IgD-negative memory B cell (primary cell): ENCODE results near the gene TMIGD2. TPM values are rescaled to one million over a fixed set of nuclear protein-coding genes. Genes with fewer than 3 reads are reported as not detected.
A peak's percentile ranks its signal among the peaks of the same experiment; 100 is the strongest.
"Not testable (repeated sequence)": the region's sequence is repeated elsewhere in the genome, so short reads cannot be mapped to it uniquely, and the experiment has no call there.

ENCODE experiments used
- H3K27ac Mint-ChIP-seq, 3 donors: one replicate each; pipeline ENCODE4 v1.8.0; 2020 to 2022; ENCODE audit warnings: mild to moderate bottlenecking in 3 of 3, mixed read lengths in 3 of 3, moderate library complexity in 1 of 3
- H3K27me3 Mint-ChIP-seq: one replicate; pipeline ENCODE4 v1.8.0; 2021; ENCODE audit warnings: mixed read lengths
- H3K36me3 Mint-ChIP-seq: one replicate; pipeline ENCODE4 v1.8.0; 2020; ENCODE audit warnings: mild to moderate bottlenecking, mixed read lengths
- H3K4me1 Mint-ChIP-seq, 3 donors: one replicate each; pipeline ENCODE4 v1.8.0; 2020 to 2022; ENCODE audit warnings: mixed read lengths in 3 of 3, mild to moderate bottlenecking in 1 of 3
- H3K4me3 Mint-ChIP-seq, 4 donors: one replicate each; pipeline ENCODE4 v1.8.0; 2020 to 2022; ENCODE audit warnings: mild to moderate bottlenecking in 4 of 4, mixed read lengths in 4 of 4, moderate library complexity in 3 of 4
- H3K9me3 Mint-ChIP-seq, 3 donors: one replicate each; pipeline ENCODE4 v1.8.0; 2020 to 2021; ENCODE audit warnings: mixed read lengths in 3 of 3, mild to moderate bottlenecking in 1 of 3
- polyA plus RNA-seq: library from polyadenylated mRNA; unstranded; fragments of 300-500 nt; fragmentation: Illumina TruSeq; gene quantifications from one replicate; pipeline ENCODE4 v1.2.3, GENCODE V29; 2021

Gene TMIGD2
- polyA plus RNA-seq, 1 donor from 2014 or later = 1.9 TPM

DNA sequence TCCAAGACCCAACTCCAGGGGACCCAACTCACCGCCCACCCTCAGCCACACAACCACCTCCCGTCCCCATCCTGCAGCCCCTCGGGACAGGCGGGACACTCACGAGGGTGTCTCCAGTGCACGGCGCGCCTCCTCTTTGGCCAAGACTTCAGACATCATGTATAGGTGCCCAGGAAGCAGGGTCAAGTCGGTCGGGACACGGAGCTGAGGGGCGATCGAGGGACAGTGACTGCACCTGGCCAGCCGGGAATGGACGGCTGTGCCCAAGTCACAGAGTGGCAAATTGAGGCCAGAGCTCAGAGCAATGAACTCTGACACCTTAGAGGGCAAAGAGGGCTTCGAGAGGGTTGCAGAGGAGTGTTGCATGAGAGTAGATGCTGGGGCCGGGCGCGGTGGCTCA, 27.7 kb upstream of the TMIGD2 start:
- H3K36me3 Mint-ChIP-seq = no peaks in the 10 kb centered on the region
- peak overlapping the region in 2 of 4 donors; percentile 38 to 55 for H3K4me3 Mint-ChIP-seq

DNA sequence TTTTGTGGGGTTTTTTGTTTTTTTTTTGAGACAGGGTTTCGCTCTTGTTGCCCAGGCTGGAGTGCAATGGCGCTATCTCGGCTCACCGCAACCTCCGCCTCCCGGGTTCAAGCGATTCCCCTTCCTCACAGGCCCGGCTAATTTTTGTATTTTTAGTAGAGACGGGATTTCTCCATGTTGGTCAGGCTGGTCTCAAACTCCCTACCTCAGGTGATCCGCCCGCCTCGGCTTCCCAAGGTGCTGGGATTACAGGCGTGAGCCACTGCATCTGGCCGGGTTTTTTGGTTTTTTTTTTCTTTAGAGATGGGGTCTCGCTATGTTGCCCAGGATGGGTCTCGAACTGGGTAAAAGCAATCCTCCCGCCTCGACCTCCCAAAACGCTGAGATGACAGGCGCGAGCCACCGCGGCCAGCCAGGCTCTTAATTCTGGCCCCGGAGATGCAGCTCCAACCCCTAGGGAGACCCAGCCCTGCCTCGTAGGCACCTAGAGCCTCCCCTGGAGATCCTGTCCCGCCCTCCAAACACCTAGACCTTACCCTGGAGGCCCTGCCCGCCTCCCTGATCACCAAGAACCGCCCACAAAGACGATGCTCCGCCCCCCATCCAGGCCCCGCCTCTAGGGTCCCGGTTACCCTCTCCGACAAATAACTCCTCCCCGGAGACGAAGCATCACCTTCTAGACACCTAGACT, 26.9 kb upstream of the TMIGD2 start:
- not testable (repeated sequence) for H3K27me3 Mint-ChIP-seq, H3K36me3 Mint-ChIP-seq, H3K9me3 Mint-ChIP-seq
- H3K4me3 Mint-ChIP-seq = peak overlapping the region; percentile 71 to 89 (median 86)
- peaks cover 6 to 11% (median 11%) of the 10 kb centered on the region in 3 donors for H3K4me1 Mint-ChIP-seq
- peak overlapping the region in 2 of 3 donors; percentile 86 to 96 for H3K27ac Mint-ChIP-seq

More for the DNA sequence above, 27.7 kb upstream of the TMIGD2 start:
- H3K27me3 Mint-ChIP-seq = peaks cover 8% of the 10 kb centered on the region
- peaks cover 6 to 11% (median 11%) of the 10 kb centered on the region in 3 donors for H3K4me1 Mint-ChIP-seq
- peak overlapping the region in 1 of 3 donors; percentile 96 for H3K27ac Mint-ChIP-seq
- H3K9me3 Mint-ChIP-seq = no peaks in the 10 kb centered on the region

GRCh38 chr19:4328243-4328990, 26.2 kb upstream of the TMIGD2 start:
- Mint-ChIP-seq H3K9me3 (no peaks in the 10 kb centered on the region), H3K4me1 (peaks cover 6 to 11% (median 11%) of the 10 kb centered on the region in 3 donors), H3K27ac (peak overlapping the region; percentile 86 to 96 (median 92)), H3K4me3 (peak overlapping the region; percentile 71 to 89 (median 86)), H3K27me3 (peaks cover 8% of the 10 kb centered on the region), H3K36me3 (no peaks in the 10 kb centered on the region)

DNA sequence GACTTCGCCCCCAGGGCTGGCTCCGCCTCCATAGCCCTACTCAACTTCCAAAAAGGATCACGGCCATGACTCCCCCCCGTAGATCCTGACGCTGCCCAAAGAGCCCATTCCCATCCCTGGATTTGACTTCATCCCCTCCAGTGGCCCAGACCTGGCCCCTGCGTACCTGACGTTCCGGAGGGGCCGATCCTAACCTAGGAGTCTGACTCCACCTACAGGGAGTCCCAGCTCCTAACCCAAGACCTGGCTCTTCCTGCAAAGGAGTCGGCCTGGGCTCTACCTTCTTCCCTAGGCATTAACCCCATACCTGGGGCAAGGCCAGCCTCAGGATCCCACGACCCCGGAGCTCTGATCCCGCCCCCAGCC, 25.7 kb upstream of the TMIGD2 start:
- Mint-ChIP-seq H3K36me3 (no peaks in the 10 kb centered on the region), H3K9me3 (no peaks in the 10 kb centered on the region), H3K27ac (peak overlapping the region in 2 of 3 donors; percentile 92 to 96), H3K4me1 (peaks cover 6 to 11% (median 11%) of the 10 kb centered on the region in 3 donors), H3K4me3 (peak overlapping the region in 3 of 4 donors; percentile 87 to 89 (median 87)), H3K27me3 (peaks cover 8% of the 10 kb centered on the region)

DNA sequence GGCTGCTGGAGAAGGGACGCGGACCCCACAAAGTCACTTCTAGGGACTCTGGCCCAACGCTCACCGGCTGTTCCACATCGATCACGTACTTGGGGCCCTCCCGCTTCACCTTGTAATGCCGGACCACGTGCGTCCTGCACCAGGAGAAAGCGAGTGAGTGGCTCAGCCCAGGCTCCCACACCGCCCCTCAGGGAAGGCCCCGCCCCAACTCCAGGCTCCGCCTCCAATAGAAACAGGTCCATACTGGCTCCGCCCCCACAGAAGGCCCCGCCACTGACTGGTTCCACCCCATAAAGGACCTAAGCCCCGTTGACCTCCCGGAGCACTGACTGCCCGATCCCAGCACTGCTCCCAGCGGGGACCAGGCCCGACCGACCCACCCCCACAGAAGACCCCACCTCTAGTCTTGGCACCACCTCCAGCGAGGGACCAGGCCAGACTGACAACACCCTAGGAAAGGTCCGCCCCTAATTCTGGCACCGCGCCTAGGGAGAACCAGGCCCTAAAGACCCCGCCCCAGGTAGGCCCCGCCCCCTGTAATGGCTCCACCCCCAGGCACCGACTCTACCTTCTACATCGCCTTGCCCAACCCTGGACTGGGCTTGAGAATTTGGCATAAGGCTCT, 25.2 kb upstream of the TMIGD2 start:
- H3K27me3 Mint-ChIP-seq = peaks cover 8% of the 10 kb centered on the region
- H3K27ac Mint-ChIP-seq = peak overlapping the region in 1 of 3 donors; percentile 96

GRCh38 chr19:4326837-4327251, 24.7 kb upstream of the TMIGD2 start:
- Mint-ChIP-seq H3K4me1 (peaks cover 6 to 11% (median 11%) of the 10 kb centered on the region in 3 donors), H3K36me3 (no peaks in the 10 kb centered on the region), H3K27me3 (peaks cover 8% of the 10 kb centered on the region), H3K9me3 (no peaks in the 10 kb centered on the region), H3K4me3 (peak overlapping the region; percentile 11 to 89 (median 71)), H3K27ac (peak overlapping the region in 1 of 3 donors; percentile 96)

More for the DNA sequence above, 25.2 kb upstream of the TMIGD2 start:
- Mint-ChIP-seq H3K36me3 (no peaks in the 10 kb centered on the region), H3K4me1 (peaks cover 6 to 11% (median 11%) of the 10 kb centered on the region in 3 donors), H3K4me3 (peak overlapping the region; percentile 16 to 89 (median 87)), H3K9me3 (no peaks in the 10 kb centered on the region)

DNA sequence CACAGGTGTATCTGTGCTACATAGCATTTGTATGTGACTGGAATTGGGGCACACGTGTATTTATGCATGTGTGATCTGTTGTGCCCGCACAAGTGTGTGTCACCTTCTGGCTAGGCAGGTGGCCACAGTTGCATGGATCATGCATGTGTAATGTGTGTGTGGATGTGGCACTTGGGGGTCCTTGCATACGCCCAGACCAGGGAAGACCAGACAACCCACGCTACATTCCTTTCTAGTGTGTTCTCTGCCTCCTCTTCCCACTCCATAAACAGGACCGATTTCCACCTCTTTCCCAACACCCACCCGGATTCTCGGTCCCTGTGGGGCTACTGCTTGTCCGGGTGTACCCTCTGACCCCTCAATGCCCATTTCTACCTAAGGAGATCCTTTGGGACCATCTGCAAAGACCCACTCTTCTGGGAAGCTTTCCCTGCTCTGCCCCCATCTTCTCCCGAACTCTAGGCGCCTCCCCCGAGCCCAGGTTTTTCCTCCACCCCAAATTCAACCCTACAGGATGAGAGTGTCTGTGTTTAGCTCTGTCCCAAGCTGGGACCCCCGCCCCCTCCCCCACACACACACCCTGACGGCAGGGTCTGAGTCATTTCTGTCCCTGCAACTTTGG, 24.1 kb upstream of the TMIGD2 start:
- Mint-ChIP-seq H3K9me3 (no peaks in the 10 kb centered on the region), H3K27me3 (peaks cover 8% of the 10 kb centered on the region), H3K27ac (peak overlapping the region in 1 of 3 donors; percentile 19), H3K36me3 (no peaks in the 10 kb centered on the region), H3K4me1 (peaks cover 6 to 11% (median 11%) of the 10 kb centered on the region in 3 donors), H3K4me3 (peak overlapping the region in 3 of 4 donors; percentile 11 to 78 (median 55))

DNA sequence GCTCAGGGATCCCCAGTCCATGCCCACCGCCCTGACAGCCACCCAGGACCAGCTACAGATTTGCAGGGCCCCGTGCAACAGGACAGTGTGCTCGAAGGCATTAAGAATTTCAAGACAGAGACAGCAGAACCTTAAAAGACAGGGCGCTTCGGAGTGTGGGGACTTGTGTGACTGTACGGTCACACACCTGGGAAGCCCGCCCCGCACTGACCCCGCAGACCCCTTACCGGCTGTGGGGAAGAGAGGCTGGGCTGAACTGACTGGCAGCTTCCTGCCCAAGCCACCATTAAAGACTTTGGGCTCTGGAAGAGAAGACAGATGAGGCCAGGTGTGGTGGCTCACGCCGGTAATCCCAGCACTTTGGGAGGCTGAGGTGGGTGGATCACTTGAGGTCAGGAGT, 22.0 kb upstream of the TMIGD2 start:
- H3K36me3 Mint-ChIP-seq = no peaks in the 10 kb centered on the region
- no peaks in the 10 kb centered on the region for H3K9me3 Mint-ChIP-seq
- H3K4me3 Mint-ChIP-seq = peak overlapping the region in 1 of 4 donors; percentile 17
- H3K4me1 Mint-ChIP-seq = peaks cover 6 to 11% (median 10%) of the 10 kb centered on the region in 3 donors
- no peak overlapping the region for H3K27ac Mint-ChIP-seq
- H3K27me3 Mint-ChIP-seq = peaks cover 8% of the 10 kb centered on the region

- peaks cover 8% of the 10 kb centered on the region for H3K27me3 Mint-ChIP-seq
- H3K4me1 Mint-ChIP-seq = peaks cover 6 to 10% (median 10%) of the 10 kb centered on the region in 3 donors
- no peak overlapping the region for H3K4me3 Mint-ChIP-seq
- H3K27ac Mint-ChIP-seq = no peak overlapping the region
- H3K9me3 Mint-ChIP-seq = no peaks in the 10 kb centered on the region
- H3K36me3 Mint-ChIP-seq = no peaks in the 10 kb centered on the region
Measured at GRCh38 chr19:4323692-4324091, 21.5 kb upstream of the TMIGD2 start.

DNA sequence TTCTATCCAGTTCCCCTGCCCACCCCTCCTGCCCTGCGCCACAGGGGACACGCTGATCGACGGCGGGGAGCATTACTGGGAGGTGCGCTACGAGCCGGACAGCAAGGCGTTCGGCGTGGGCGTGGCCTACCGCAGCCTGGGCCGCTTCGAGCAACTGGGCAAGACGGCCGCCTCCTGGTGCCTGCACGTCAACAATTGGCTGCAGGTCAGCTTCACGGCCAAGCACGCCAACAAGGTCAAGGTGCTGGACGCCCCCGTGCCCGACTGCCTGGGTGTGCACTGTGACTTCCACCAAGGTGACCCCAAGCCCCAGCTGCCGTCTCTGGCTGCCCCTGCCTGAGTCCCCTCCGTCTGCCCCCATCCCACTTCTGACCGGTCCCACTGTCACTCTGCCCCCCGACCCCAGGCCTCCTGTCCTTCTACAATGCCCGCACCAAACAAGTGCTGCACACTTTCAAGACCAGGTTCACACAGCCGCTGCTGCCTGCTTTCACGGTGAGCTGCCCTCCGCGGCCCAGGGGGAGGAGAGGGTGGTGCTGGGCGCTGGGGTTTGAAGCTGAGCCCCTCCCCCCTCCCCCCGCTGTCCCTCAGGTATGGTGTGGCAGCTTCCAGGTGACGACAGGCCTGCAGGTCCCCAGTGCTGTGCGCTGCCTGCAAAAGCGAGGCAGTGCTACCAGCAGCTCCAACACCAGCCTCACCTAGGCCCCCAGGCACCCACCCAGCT, 20.9 kb upstream of the TMIGD2 start:
- H3K9me3 Mint-ChIP-seq = no peaks in the 10 kb centered on the region
- no peaks in the 10 kb centered on the region for H3K36me3 Mint-ChIP-seq

GRCh38 chr19:4320419-4320818, 18.2 kb upstream of the TMIGD2 start:
- H3K36me3 Mint-ChIP-seq = no peaks in the 10 kb centered on the region
- H3K4me1 Mint-ChIP-seq = no peaks in the 10 kb centered on the region
- no peak overlapping the region for H3K27ac Mint-ChIP-seq

More for the DNA sequence above, 20.9 kb upstream of the TMIGD2 start:
- Mint-ChIP-seq H3K27ac (no peak overlapping the region), H3K27me3 (peaks cover 8% of the 10 kb centered on the region), H3K4me3 (peak overlapping the region in 1 of 4 donors; percentile 49), H3K4me1 (peaks cover 5 to 10% (median 6%) of the 10 kb centered on the region in 3 donors)

DNA sequence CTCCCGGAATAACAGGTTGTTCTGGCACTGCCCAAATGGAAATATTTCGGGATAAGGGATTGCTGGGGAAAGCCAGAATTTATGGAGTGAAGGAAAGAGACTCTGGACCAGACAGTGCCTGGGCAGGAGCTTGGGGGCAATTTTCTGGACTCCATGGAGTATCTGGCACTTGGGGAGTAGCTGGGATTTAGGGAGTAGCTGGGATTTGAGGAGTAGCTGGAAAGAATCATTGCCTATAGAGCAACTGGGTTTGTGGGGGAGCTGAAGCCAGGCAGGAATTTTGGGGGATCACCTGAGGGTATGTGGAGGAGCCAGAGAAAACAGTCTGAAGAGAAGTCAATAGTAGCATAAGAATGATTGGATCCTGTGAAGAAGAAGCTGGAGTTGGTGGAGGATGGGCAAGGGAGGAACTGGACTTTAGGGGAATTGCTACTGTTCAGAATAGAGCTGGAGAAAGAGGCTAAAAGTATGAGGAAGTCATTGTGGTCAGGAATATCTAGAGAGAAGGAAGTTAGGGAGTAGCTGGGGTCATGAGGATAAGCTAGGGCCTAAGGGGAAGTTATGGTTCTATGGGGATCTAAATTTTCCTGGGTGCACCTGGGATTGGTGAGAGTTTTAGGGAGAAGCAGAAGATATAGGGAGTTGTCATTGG, 17.0 kb upstream of the TMIGD2 start:
- Mint-ChIP-seq H3K36me3 (no peaks in the 10 kb centered on the region), H3K4me3 (no peak overlapping the region), H3K4me1 (no peaks in the 10 kb centered on the region), H3K27ac (no peak overlapping the region), H3K9me3 (no peaks in the 10 kb centered on the region), H3K27me3 (no peaks in the 10 kb centered on the region)

More at GRCh38 chr19:4320419-4320818, 18.2 kb upstream of the TMIGD2 start:
- no peaks in the 10 kb centered on the region for H3K9me3 Mint-ChIP-seq
- no peak overlapping the region for H3K4me3 Mint-ChIP-seq
- H3K27me3 Mint-ChIP-seq = no peaks in the 10 kb centered on the region

- Mint-ChIP-seq H3K4me1 (no peaks in the 10 kb centered on the region), H3K27me3 (no peaks in the 10 kb centered on the region), H3K36me3 (no peaks in the 10 kb centered on the region), H3K4me3 (peak overlapping the region in 1 of 4 donors; percentile 47), H3K27ac (no peak overlapping the region), H3K9me3 (no peaks in the 10 kb centered on the region)
Measured at GRCh38 chr19:4318460-4318859, 16.3 kb upstream of the TMIGD2 start.

GRCh38 chr19:4316956-4317355, 14.8 kb upstream of the TMIGD2 start:
- Mint-ChIP-seq H3K9me3 (no peaks in the 10 kb centered on the region), H3K4me3 (no peak overlapping the region), H3K27me3 (no peaks in the 10 kb centered on the region), H3K36me3 (no peaks in the 10 kb centered on the region), H3K4me1 (no peaks in the 10 kb centered on the region), H3K27ac (no peak overlapping the region)
